GM12873 (cell line): Measurements from ENCODE around the gene LRRN2.

ENCODE experiments used
- TF ChIP-seq, protein P1 (sequence below): IDR thresholded peaks from 2 replicates; pipeline ENCODE4 v1.5.1; 2012; ENCODE audit warnings: low read depth, mild to moderate bottlenecking, moderate library complexity, low read length, control low read depth; ENCODE audit not compliant: insufficient read depth; ENCODE audit errors: missing control alignments

Gene LRRN2

GRCh38 chr1:204716660-204717059 lies 31.1 kb upstream of the LRRN2 start:
- TF ChIP-seq, protein P1, sequence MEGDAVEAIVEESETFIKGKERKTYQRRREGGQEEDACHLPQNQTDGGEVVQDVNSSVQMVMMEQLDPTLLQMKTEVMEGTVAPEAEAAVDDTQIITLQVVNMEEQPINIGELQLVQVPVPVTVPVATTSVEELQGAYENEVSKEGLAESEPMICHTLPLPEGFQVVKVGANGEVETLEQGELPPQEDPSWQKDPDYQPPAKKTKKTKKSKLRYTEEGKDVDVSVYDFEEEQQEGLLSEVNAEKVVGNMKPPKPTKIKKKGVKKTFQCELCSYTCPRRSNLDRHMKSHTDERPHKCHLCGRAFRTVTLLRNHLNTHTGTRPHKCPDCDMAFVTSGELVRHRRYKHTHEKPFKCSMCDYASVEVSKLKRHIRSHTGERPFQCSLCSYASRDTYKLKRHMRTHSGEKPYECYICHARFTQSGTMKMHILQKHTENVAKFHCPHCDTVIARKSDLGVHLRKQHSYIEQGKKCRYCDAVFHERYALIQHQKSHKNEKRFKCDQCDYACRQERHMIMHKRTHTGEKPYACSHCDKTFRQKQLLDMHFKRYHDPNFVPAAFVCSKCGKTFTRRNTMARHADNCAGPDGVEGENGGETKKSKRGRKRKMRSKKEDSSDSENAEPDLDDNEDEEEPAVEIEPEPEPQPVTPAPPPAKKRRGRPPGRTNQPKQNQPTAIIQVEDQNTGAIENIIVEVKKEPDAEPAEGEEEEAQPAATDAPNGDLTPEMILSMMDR: no peak

- TF ChIP-seq, protein P1: peak; percentile 36
Observed at GRCh38 chr1:204714861-204715511, 29.4 kb upstream of the LRRN2 start.

DNA sequence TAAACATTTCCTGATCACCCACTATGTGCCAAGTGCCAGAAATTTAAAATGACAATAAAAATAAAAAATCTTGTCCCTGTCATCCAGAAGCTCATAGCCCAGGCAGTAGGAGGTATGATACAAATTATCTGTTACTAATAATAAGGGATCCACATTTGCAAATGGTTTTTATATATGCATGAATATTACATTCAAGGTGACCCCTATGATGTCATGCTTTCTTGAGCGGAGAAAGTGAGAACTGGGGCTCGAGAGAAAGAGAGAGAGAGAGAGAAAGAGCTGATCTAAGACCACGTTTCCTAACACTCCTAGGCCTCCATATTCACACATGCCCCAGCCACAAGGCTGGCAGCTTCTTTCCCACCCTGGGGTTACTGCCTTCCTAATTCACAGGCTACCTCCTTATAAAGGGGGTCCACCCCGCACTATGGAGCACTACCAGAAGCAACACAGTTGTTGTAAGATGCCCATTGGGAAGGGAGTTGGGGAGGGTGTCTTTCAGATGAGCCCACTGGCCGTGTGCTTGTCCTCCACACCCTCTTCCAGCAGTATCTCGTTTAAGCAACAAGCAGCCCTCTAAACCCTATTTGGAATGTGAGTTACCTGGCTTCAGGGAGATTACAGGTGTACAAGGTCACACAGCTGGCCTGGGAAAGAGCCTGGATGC lies 28.8 kb upstream of the LRRN2 start:
- TF ChIP-seq, protein P1: no peak

- TF ChIP-seq, protein P1: no peak
Observed at GRCh38 chr1:204713541-204713940, 28.0 kb upstream of the LRRN2 start.

GRCh38 chr1:204712708-204713430 lies 27.3 kb upstream of the LRRN2 start:
- TF ChIP-seq, protein P1: no peak

GRCh38 chr1:204711947-204712701 lies 26.6 kb upstream of the LRRN2 start:
- TF ChIP-seq, protein P1: no peak
